HT1080 (cell line): ENCODE measurements around the gene MINDY3. TPM values are rescaled to one million over a fixed set of nuclear protein-coding genes. Genes with fewer than 3 reads are reported as not detected.
"Not testable (repeated sequence)": the region's sequence is repeated elsewhere in the genome, so short reads cannot be mapped to it uniquely, and the experiment has no call there.

Experiments
- DNase-seq: peaks from one replicate; pipeline ENCODE4 v3.0.0-alpha.2; 2015; ENCODE audit warnings: low read depth
- total RNA-seq: library from RNA; depleted of rRNA; stranded (reverse); fragments of >200 nt; shearing (Covaris generic); gene quantifications from 2 replicates; pipeline ENCODE4 v1.2.3, GENCODE V29; 2014

Gene MINDY3
- total RNA-seq, 1 experiment from 2014 or later: 17.4 TPM

DNA sequence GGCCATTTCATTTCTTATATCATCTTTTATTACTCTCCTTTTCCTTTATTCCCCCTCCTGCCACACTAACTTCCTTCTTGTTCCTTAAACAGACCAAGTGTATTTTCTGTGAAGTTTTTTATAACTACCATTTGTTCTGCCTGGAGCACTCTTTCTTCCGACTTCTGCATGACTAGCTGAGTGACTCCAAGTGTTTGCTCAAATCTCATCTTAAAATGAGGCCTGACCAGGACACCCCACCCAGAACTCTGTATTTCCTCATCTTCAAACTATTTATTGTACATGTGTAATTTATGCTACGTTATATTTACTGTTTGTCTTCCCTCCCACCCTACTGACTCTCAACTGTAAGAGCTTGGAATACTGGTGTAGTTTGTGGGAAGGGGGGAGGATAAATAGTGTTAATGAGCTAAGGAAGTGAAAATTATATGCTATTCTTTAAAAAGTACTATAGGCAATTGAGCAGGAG is 3.2 kb downstream of the MINDY3 start:
- DNase-seq: no peak

GRCh38 chr10:15856328-15857015 is 3.8 kb downstream of the MINDY3 start:
- DNase-seq: no peak

DNA sequence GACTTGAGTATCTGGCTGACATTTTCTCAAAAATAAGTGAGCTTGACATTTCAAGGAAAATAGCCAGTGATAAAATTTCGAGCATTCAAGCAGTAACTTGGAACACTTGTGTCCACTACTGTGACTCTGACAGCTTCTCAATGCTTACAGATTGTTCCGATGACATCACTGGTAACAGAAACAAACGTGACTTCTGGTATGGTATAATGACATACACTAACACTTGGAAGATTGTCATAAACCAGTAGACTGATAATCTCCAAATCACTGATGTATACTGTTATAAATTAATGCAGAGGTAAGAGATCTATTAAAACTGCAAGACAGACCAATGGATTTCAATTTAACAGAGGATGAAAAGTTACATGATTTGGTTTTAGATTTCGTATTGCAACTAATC is 6.5 kb downstream of the MINDY3 start:
- DNase-seq: no peak

GRCh38 chr10:15852111-15852557 is 8.2 kb downstream of the MINDY3 start:
- no peak for DNase-seq

DNA sequence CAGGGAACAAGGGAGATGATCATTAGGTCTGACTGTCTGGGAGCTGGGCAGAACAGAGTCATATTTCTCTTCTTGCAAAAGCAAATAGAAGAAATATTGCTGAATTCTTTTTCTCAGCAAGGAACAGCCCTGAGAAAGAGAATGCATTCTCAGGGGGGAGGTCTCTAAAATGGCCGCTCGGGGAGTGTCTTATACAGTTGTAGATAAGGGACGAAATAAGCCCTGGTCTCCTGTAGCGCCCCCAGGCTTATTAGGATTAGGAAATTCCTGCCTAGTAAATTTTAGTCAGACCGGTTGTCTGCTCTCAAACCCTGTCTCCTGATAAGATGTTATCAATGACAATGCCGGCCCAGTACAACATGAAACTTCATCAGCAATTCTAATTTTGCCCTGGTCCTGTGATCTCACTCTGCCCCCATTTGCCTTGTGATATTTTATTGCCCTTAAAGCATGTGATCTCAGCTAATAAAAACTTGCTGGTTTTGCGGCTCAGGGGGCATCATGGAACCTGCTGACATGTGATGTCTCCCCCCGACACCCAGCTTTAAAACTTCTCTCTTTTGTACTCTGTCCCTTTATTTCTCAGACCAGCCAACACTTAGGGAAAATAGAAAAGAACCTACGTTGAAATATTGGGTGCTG is 9.8 kb downstream of the MINDY3 start:
- DNase-seq: not testable (repeated sequence)

- DNase-seq: no peak
Measured at GRCh38 chr10:15849316-15849715, 11.0 kb downstream of the MINDY3 start.

GRCh38 chr10:15847481-15847880 is 12.8 kb downstream of the MINDY3 start:
- no peak for DNase-seq

DNA sequence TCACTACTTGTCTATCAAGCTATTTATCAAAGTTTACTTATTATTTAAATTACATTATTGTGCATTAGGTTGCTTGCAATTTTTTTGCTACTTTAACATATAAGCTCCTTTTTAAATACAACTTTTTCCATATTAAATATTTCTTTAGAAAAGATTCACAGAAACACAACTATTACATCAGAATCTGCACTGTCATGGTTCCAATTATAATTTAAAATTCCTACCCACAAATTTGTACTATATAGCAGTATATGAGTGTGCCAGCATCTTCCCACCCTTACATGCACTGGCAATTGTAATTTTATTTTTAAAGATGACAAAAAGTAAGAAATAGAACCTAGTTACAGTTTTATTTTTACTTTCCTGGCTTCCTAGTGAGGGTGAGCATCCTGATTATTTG is 15.8 kb downstream of the MINDY3 start:
- no peak for DNase-seq

GRCh38 chr10:15843695-15844094 is 16.6 kb downstream of the MINDY3 start:
- DNase-seq: no peak

GRCh38 chr10:15842556-15843169 is 17.6 kb downstream of the MINDY3 start:
- peak; percentile 7 for DNase-seq

- DNase-seq: no peak
Measured at GRCh38 chr10:15841696-15842095, 18.6 kb downstream of the MINDY3 start.

- DNase-seq: no peak
Measured at GRCh38 chr10:15836807-15837206, 23.5 kb downstream of the MINDY3 start.

DNA sequence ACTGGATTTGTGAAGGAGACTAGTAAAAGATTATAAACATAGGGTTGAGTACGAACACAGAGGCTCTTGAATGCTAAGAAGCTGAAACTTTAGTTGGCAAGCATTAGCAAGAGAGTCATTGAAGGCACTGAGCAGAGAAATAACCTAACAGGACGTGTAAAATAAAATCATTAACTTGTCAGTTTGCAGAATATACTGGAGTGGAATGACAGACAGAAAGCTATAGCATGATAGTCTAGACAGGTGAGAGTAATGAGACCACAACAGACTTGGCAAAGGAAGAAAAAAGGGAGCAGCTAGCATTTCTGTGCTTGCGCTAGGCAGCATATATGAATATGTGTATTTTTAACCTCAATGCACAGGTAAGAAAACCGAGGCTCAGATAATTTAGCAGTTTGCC is 30.8 kb downstream of the MINDY3 start:
- no peak for DNase-seq

- peak; percentile 3 for DNase-seq
Measured at GRCh38 chr10:15824498-15824897, 35.8 kb downstream of the MINDY3 start.

- no peak for DNase-seq
Measured at GRCh38 chr10:15822131-15822530, 38.2 kb downstream of the MINDY3 start.

DNA sequence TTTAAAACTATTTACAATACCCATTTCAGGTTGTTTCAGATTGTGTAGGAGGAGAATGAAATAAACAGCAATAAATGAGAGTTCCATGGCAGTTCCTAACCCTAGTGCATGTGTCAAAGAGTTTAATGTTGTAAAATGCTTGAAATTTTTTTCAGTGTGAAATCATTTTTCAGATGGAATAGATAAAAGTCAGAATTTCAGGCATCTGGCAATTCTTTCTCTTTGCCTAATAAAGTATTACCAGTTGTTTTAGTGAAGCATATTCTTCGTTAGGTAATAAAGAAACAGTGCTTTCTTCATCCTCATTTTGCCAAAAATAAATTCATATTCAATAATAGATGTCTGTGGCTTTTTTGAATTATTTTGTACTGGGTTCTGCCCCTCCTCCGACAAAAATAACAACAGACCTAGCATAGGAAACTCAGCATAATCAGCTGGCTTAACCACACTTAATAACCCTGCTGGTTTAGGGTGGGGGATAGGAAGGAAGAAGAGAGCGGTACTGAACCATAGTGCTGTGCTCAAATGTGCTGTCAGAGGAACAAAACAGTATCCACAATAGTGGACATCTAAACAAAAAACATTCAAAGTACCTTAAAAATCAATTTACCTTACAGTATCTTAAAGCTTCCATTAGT is 39.1 kb downstream of the MINDY3 start:
- no peak for DNase-seq

- DNase-seq: no peak
Measured at GRCh38 chr10:15817409-15818046, 42.8 kb downstream of the MINDY3 start.

GRCh38 chr10:15815242-15815885 is 44.9 kb downstream of the MINDY3 start:
- DNase-seq: no peak

GRCh38 chr10:15814565-15814964 is 45.7 kb downstream of the MINDY3 start:
- DNase-seq: no peak

GRCh38 chr10:15813415-15813814 is 46.9 kb downstream of the MINDY3 start:
- no peak for DNase-seq

- DNase-seq: no peak
Measured at GRCh38 chr10:15809450-15809849, 50.9 kb downstream of the MINDY3 start.
